Stimulated activated CD8-positive, alpha-beta memory T cell treated with anti-CD3 and anti-CD28 coated beads, Interleukin-4, amount 100 ng/mL, for 1 hour (primary cell): ENCODE results near the gene GADD45GIP1.

ENCODE experiments used
- DNase-seq, 2 donors: peaks; one replicate each; pipeline ENCODE4 v3.0.0-alpha.2; 2020; ENCODE audit warnings: low read depth in 2 of 2, low spot score in 1 of 2

The GADD45GIP1 gene

DNA sequence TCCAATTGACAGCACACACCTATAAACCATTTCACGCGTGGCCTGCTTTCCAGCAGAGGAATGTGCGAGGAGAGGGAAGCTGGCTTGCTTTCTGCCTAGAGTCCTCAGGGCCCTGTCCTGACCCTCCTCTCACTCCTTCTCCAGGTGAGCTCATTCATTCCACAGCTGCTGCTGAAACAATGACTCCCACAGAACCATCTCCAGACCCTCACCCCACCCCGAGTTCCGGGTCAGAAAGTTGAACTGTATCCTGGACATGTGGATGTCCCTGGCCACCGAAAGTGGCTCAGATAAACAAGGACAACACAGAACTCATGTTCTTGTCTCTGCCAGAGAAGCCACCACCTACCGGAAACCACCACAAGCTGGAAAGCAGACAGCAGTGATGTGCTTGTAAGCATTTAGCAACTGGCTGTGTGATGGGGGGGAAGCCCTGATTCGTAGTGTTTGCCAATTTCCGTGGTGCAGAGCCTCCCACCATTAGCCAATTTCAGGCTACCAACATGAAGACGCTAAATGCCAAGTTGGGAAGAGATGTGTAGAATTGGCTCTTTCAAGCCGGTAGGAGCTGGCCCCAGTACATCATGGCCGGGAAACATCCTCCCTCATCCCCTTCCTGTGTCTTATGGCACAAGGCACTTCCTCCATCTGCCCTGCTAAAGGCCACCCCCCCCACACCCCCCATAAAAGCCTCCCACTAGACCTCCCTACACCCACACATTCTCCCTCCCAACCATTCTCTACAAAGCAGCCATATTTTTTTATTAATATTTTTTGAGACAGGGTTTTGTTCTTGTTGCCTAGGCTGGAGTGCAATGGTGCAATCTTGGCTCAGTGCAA is 43.0 kb downstream of the GADD45GIP1 start:
- DNase-seq, result peak in 1 of 2 donors; percentile 20

DNA sequence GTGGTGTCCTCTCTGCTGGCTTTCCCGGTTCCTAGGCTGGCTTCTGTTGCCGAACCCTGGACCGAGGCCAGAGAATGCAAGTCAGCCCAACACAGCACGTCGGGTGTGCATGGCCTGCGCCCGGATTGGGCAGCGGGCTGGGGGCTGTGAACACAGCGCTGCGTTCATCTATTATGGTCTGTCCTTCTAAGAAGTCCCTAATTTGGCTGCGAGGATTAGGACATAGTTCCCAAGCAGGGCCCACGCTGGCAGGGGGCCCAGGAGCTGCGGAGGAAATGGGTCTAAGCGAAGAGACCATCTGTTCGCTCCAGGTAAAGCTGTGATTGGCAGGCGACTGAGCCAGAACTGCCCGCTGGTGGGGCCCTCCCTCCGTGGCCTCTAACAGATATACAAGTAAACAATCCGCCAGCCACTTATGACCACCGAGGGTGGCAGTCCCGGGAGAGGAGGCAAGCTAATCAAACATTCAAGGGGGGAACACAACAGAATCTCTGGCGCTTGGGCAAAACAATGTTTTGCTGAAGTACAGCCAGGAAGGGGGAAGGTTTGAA is 43.9 kb downstream of the GADD45GIP1 start:
- no peak for DNase-seq

DNA sequence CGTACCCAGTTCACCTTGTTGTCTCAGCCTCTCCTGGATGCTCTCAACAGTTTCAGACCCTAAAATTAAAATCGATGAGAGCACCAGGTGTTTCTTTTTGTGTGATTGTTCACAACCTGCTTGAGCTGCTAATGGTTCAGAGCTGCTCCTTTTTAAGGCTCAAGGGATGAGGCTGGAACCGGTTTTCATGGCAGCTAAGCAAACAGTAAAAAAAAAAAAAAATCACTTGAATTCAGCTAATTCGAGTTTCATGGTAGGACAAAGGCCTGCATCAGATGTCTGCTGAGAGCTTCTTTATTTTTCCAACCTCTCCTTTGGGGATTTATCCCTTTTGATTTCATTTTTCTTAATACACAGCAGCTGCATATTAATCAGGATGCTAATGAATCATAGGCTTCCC is 44.5 kb downstream of the GADD45GIP1 start:
- no peak for DNase-seq

DNA sequence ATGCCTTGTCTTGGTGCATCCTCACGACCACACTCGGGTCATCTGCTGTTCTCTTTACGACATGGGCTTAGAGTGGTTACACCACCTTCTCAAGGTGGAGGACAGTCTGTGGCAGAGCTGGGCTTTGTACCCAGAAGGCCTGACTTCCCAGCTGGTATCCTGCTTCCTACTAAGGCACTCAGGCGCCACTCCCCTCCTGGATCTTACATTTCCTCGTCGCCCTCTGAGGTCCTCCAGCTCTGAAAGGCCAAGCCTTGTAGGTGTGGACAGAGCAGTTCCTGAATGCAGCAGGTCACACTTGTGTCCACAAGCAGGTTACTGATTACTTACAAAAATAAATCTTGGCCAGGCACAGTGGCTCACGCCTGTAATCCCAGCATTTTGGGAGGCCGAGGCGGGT is 49.9 kb downstream of the GADD45GIP1 start:
- DNase-seq, result no peak
